ENCODE measurements around the gene TEX22.

- no peak for TF ChIP-seq CTCF (IDR thresholded peaks at IDR 0.05; ENCODE audit: low read length)
- TF ChIP-seq EZH2 (IDR thresholded peaks at IDR 0.05; ENCODE audit: borderline replicate concordance, low read length): no peak
These were observed 33.2 kb upstream of the TEX22 start for GRCh38 chr14:105365101-105365500.
